Measurements from ENCODE around the gene CD14. TPM values are rescaled to one million over a fixed set of nuclear protein-coding genes. Genes with fewer than 3 reads are reported as not detected.
A peak's percentile ranks its signal among the peaks of the same experiment; 100 is the strongest.
"Not testable (repeated sequence)": the region's sequence is repeated elsewhere in the genome, so short reads cannot be mapped to it uniquely, and the experiment has no call there.

CD14 gene
- total RNA-seq, 1 experiment from 2014 or later: 0.63 TPM

- no peak for TF ChIP-seq USF2 (CRISPR knock-in tag; IDR thresholded peaks at IDR 0.05)
- no peak for TF ChIP-seq GTF2I (CRISPR knock-in tag; conservative IDR thresholded peaks at IDR 0.05)
- no peak for TF ChIP-seq AR (CRISPR knock-in tag; IDR thresholded peaks at IDR 0.05)
- no peak for TF ChIP-seq ZNF532 (CRISPR knock-in tag; IDR thresholded peaks at IDR 0.05; ENCODE audit: borderline replicate concordance)
- no peak for TF ChIP-seq ATF6 (CRISPR knock-in tag; IDR thresholded peaks at IDR 0.05)
- no peak for TF ChIP-seq IRF2 (CRISPR knock-in tag; IDR thresholded peaks at IDR 0.05; ENCODE audit: borderline replicate concordance, low read depth)
- TF ChIP-seq E2F4 (CRISPR knock-in tag; IDR thresholded peaks at IDR 0.05; ENCODE audit: borderline replicate concordance, low read depth): no peak
- no peak for TF ChIP-seq NFYB (CRISPR knock-in tag; conservative IDR thresholded peaks at IDR 0.05; ENCODE audit: low read depth)
Observed at GRCh38 chr5:140664359-140665119, 31.6 kb upstream of the CD14 start, which contains the start of gene WDR55 (continued).

- POLR2A ChIA-PET: interaction anchor here (1.3 kb wide), 1 partner anchor 16 kb away, joined by 3 read pairs; the partner anchor contains the start of genes IK and NDUFA2
- peaks cover 6% of the 10 kb centered on the region for H3K4me1 Mint-ChIP-seq
- TF ChIP-seq JUN (CRISPR knock-in tag; IDR thresholded peaks at IDR 0.05): no peak
- no peak for TF ChIP-seq GRHL2 (CRISPR knock-in tag; IDR thresholded peaks at IDR 0.05; ENCODE audit: insufficient replicate concordance, severe bottlenecking)
- TF ChIP-seq ETV6 (CRISPR knock-in tag; IDR thresholded peaks at IDR 0.05): no peak
- TF ChIP-seq HMGXB4 (CRISPR knock-in tag; IDR thresholded peaks at IDR 0.05): 0 out of 2 replicates have a peak, but pooled peaks have one; percentile 0
- no peak for TF ChIP-seq ATF6 (CRISPR knock-in tag; IDR thresholded peaks at IDR 0.05)
- no peak for TF ChIP-seq ZBTB43 (CRISPR knock-in tag; IDR thresholded peaks at IDR 0.05)
- TF ChIP-seq HMGA2 (CRISPR knock-in tag; IDR thresholded peaks at IDR 0.05): no peak
- H3K36me3 Mint-ChIP-seq: peaks cover 59% of the 10 kb centered on the region
- DNase-seq (ENCODE audit: low spot score) (no peak), ATAC-seq (peak; percentile 5; the same call in 1 of the 2 replicates)
- peak overlapping the region; percentile 98 for H3K27ac Mint-ChIP-seq
- H3K9me3 Mint-ChIP-seq: no peaks in the 10 kb centered on the region
- no peaks in the 10 kb centered on the region for H3K27me3 Mint-ChIP-seq (ENCODE audit: low read depth)
- H3K4me3 Mint-ChIP-seq: peak overlapping the region; percentile 99
- CTCF ChIA-PET: interaction anchor here (0.7 kb wide), 1 partner anchor 33 kb away, joined by 3 read pairs; no protein-coding TSS in a partner anchor
Observed at GRCh38 chr5:140664030-140664358, 31.0 kb upstream of the CD14 start.

- H3K4me1 Mint-ChIP-seq; H3K9me3 Mint-ChIP-seq; H3K27me3 Mint-ChIP-seq (ENCODE audit: low read depth); ATAC-seq; CTCF ChIA-PET; POLR2A ChIA-PET; DNase-seq (ENCODE audit: low spot score); H3K4me3 Mint-ChIP-seq; H3K27ac Mint-ChIP-seq: not testable (repeated sequence)
- H3K36me3 Mint-ChIP-seq: peaks cover 59% of the 10 kb centered on the region
Observed at GRCh38 chr5:140660371-140660770, 27.4 kb upstream of the CD14 start.

Measured in WTC11 (cell line).